ENCODE measurements around the gene LSG1.

Gene LSG1

GRCh38 chr3:194680888-194681615, 9.1 kb upstream of the LSG1 start:
- H3K9me3 ChIP-seq (ENCODE audit: control insufficient read depth, low read length): no peaks in the 10 kb centered on the region
- peaks cover 8 to 43% of the 10 kb centered on the region in 2 experiments for H3K27me3 ChIP-seq (ENCODE audit: control insufficient read depth in 1 of 2, insufficient read depth in 1 of 2, low read length in 2 of 2)
- no peak overlapping the region for H3K4ac ChIP-seq (ENCODE audit: low read depth in 1 of 2, low read length in 2 of 2)
- no peak overlapping the region for H3K27ac ChIP-seq (ENCODE audit: low read length, poor library complexity, severe bottlenecking)
- H2BK120ac ChIP-seq (ENCODE audit: low read depth, low read length): no peak overlapping the region
- no peak overlapping the region for H3K23ac ChIP-seq (ENCODE audit: low read length in 2 of 2)
- H4K91ac ChIP-seq (ENCODE audit: low read length): no peak overlapping the region
- H2AFZ ChIP-seq (ENCODE audit: low read depth, low read length): no peak overlapping the region
- H2BK15ac ChIP-seq (ENCODE audit: low read depth, poor library complexity, severe bottlenecking): no peak overlapping the region
- no peak overlapping the region for H4K8ac ChIP-seq (ENCODE audit: low read length)
- H3K14ac ChIP-seq (ENCODE audit: low read length in 2 of 2): no peak overlapping the region
- no peak overlapping the region for H2BK5ac ChIP-seq (ENCODE audit: low read depth, low read length, poor library complexity, severe bottlenecking)
- no peak for DNase-seq
- no peak overlapping the region for H3K18ac ChIP-seq (ENCODE audit: low read depth in 1 of 2, low read length in 2 of 2)
- no peak overlapping the region for H2BK12ac ChIP-seq (ENCODE audit: low read length in 2 of 2)
- no peak overlapping the region for H3K4me3 ChIP-seq (ENCODE audit: insufficient read depth in 1 of 2, low read depth in 1 of 2, low read length in 2 of 2)
- no peak overlapping the region for H3K9ac ChIP-seq (ENCODE audit: low read length)
- H3K79me1 ChIP-seq (replicated peaks; ENCODE audit: low read length, poor library complexity, severe bottlenecking): no peaks in the 10 kb centered on the region
- H3K4me1 ChIP-seq (ENCODE audit: control insufficient read depth, insufficient read depth, low read depth, low read length): peaks cover 11% of the 10 kb centered on the region
- H2AK5ac ChIP-seq (ENCODE audit: low read length, severe bottlenecking): no peak overlapping the region
- no peaks in the 10 kb centered on the region for H3K36me3 ChIP-seq (ENCODE audit: control insufficient read depth in 1 of 2, insufficient read depth in 2 of 2, low read depth in 1 of 2, low read length in 2 of 2)
- WGBS: 80% methylated on average over 11 of the region's 11 CpGs
- H3K4me2 ChIP-seq (ENCODE audit: low read length, poor library complexity, severe bottlenecking): no peak overlapping the region

- no peaks in the 10 kb centered on the region for H3K36me3 ChIP-seq (ENCODE audit: control insufficient read depth in 1 of 2, insufficient read depth in 2 of 2, low read depth in 1 of 2, low read length in 2 of 2)
- H2BK12ac ChIP-seq (ENCODE audit: low read length in 2 of 2): no peak overlapping the region
Measured at GRCh38 chr3:194676471-194676870, 4.5 kb upstream of the LSG1 start.

GRCh38 chr3:194675680-194676079, 3.7 kb upstream of the LSG1 start:
- no peak overlapping the region for H2BK120ac ChIP-seq (ENCODE audit: low read depth, low read length)

More at GRCh38 chr3:194676471-194676870, 4.5 kb upstream of the LSG1 start:
- H2AFZ ChIP-seq (ENCODE audit: low read depth, low read length): no peak overlapping the region
- H3K79me1 ChIP-seq (replicated peaks; ENCODE audit: low read length, poor library complexity, severe bottlenecking): no peaks in the 10 kb centered on the region
- H2BK120ac ChIP-seq (ENCODE audit: low read depth, low read length): no peak overlapping the region
- H3K14ac ChIP-seq (ENCODE audit: low read length in 2 of 2): no peak overlapping the region
- DNase-seq: no peak
- 86% methylated on average over 1 of the region's 1 CpG for WGBS
- H2BK5ac ChIP-seq (ENCODE audit: low read depth, low read length, poor library complexity, severe bottlenecking): no peak overlapping the region
- H2BK15ac ChIP-seq (ENCODE audit: low read depth, poor library complexity, severe bottlenecking): no peak overlapping the region
- H3K4me2 ChIP-seq (ENCODE audit: low read length, poor library complexity, severe bottlenecking): no peak overlapping the region
- H3K27ac ChIP-seq (ENCODE audit: low read length, poor library complexity, severe bottlenecking): no peak overlapping the region
- H3K4me1 ChIP-seq (ENCODE audit: control insufficient read depth, insufficient read depth, low read depth, low read length): no peaks in the 10 kb centered on the region
- peaks cover 8 to 38% of the 10 kb centered on the region in 2 experiments for H3K27me3 ChIP-seq (ENCODE audit: control insufficient read depth in 1 of 2, insufficient read depth in 1 of 2, low read length in 2 of 2)
- no peak overlapping the region for H3K9ac ChIP-seq (ENCODE audit: low read length)
- H4K91ac ChIP-seq (ENCODE audit: low read length): no peak overlapping the region
- H3K4me3 ChIP-seq (ENCODE audit: insufficient read depth in 1 of 2, low read depth in 1 of 2, low read length in 2 of 2): no peak overlapping the region
- no peak overlapping the region for H4K8ac ChIP-seq (ENCODE audit: low read length)
- H2AK5ac ChIP-seq (ENCODE audit: low read length, severe bottlenecking): no peak overlapping the region
- no peak overlapping the region for H3K18ac ChIP-seq (ENCODE audit: low read depth in 1 of 2, low read length in 2 of 2)
- H3K9me3 ChIP-seq (ENCODE audit: control insufficient read depth, low read length): no peaks in the 10 kb centered on the region
- no peak overlapping the region for H3K4ac ChIP-seq (ENCODE audit: low read depth in 1 of 2, low read length in 2 of 2)
- no peak overlapping the region for H3K23ac ChIP-seq (ENCODE audit: low read length in 2 of 2)

GRCh38 chr3:194675081-194675640, 3.2 kb upstream of the LSG1 start:
- Histone ChIP-seq H4K8ac (ENCODE audit: low read length) (no peak overlapping the region), H3K4me1 (ENCODE audit: control insufficient read depth, insufficient read depth, low read depth, low read length) (no peaks in the 10 kb centered on the region), H3K36me3 (ENCODE audit: control insufficient read depth in 1 of 2, insufficient read depth in 2 of 2, low read depth in 1 of 2, low read length in 2 of 2) (no peaks in the 10 kb centered on the region), H3K4ac (ENCODE audit: low read depth in 1 of 2, low read length in 2 of 2) (no peak overlapping the region), H2BK5ac (ENCODE audit: low read depth, low read length, poor library complexity, severe bottlenecking) (no peak overlapping the region), H4K91ac (ENCODE audit: low read length) (no peak overlapping the region), H3K14ac (ENCODE audit: low read length in 2 of 2) (no peak overlapping the region), H3K27ac (ENCODE audit: low read length, poor library complexity, severe bottlenecking) (no peak overlapping the region), H2BK120ac (ENCODE audit: low read depth, low read length) (no peak overlapping the region), H2AFZ (ENCODE audit: low read depth, low read length) (no peak overlapping the region), H3K9me3 (ENCODE audit: control insufficient read depth, low read length) (no peaks in the 10 kb centered on the region), H2BK12ac (ENCODE audit: low read length in 2 of 2) (no peak overlapping the region), H3K27me3 (ENCODE audit: control insufficient read depth in 1 of 2, insufficient read depth in 1 of 2, low read length in 2 of 2) (peaks cover 8 to 28% of the 10 kb centered on the region in 2 experiments), H3K4me3 (ENCODE audit: insufficient read depth in 1 of 2, low read depth in 1 of 2, low read length in 2 of 2) (no peak overlapping the region), H2BK15ac (ENCODE audit: low read depth, poor library complexity, severe bottlenecking) (no peak overlapping the region), H2AK5ac (ENCODE audit: low read length, severe bottlenecking) (no peak overlapping the region), H3K79me1 (replicated peaks; ENCODE audit: low read length, poor library complexity, severe bottlenecking) (peaks cover 4% of the 10 kb centered on the region), H3K4me2 (ENCODE audit: low read length, poor library complexity, severe bottlenecking) (no peak overlapping the region), H3K23ac (ENCODE audit: low read length in 2 of 2) (no peak overlapping the region), H3K9ac (ENCODE audit: low read length) (peak overlapping the region; percentile 26), H3K18ac (ENCODE audit: low read depth in 1 of 2, low read length in 2 of 2) (no peak overlapping the region)
- WGBS: 81% methylated on average over 9 of the region's 12 CpGs
- DNase-seq: no peak

More at GRCh38 chr3:194675680-194676079, 3.7 kb upstream of the LSG1 start:
- Histone ChIP-seq H4K8ac (ENCODE audit: low read length) (no peak overlapping the region), H3K4me2 (ENCODE audit: low read length, poor library complexity, severe bottlenecking) (no peak overlapping the region), H3K79me1 (replicated peaks; ENCODE audit: low read length, poor library complexity, severe bottlenecking) (peaks cover 2% of the 10 kb centered on the region), H3K23ac (ENCODE audit: low read length in 2 of 2) (no peak overlapping the region), H3K36me3 (ENCODE audit: control insufficient read depth in 1 of 2, insufficient read depth in 2 of 2, low read depth in 1 of 2, low read length in 2 of 2) (no peaks in the 10 kb centered on the region), H3K9ac (ENCODE audit: low read length) (peak overlapping the region; percentile 26), H3K4me1 (ENCODE audit: control insufficient read depth, insufficient read depth, low read depth, low read length) (no peaks in the 10 kb centered on the region), H2BK12ac (ENCODE audit: low read length in 2 of 2) (no peak overlapping the region), H2AK5ac (ENCODE audit: low read length, severe bottlenecking) (no peak overlapping the region), H2BK5ac (ENCODE audit: low read depth, low read length, poor library complexity, severe bottlenecking) (no peak overlapping the region), H3K4me3 (ENCODE audit: insufficient read depth in 1 of 2, low read depth in 1 of 2, low read length in 2 of 2) (no peak overlapping the region), H4K91ac (ENCODE audit: low read length) (no peak overlapping the region), H2BK15ac (ENCODE audit: low read depth, poor library complexity, severe bottlenecking) (no peak overlapping the region), H3K4ac (ENCODE audit: low read depth in 1 of 2, low read length in 2 of 2) (no peak overlapping the region), H3K14ac (ENCODE audit: low read length in 2 of 2) (no peak overlapping the region), H2AFZ (ENCODE audit: low read depth, low read length) (no peak overlapping the region), H3K27ac (ENCODE audit: low read length, poor library complexity, severe bottlenecking) (no peak overlapping the region), H3K18ac (ENCODE audit: low read depth in 1 of 2, low read length in 2 of 2) (no peak overlapping the region), H3K9me3 (ENCODE audit: control insufficient read depth, low read length) (no peaks in the 10 kb centered on the region), H3K27me3 (ENCODE audit: control insufficient read depth in 1 of 2, insufficient read depth in 1 of 2, low read length in 2 of 2) (peaks cover 8 to 30% of the 10 kb centered on the region in 2 experiments)
- whole genome bisulfite sequencing: no CpG with 5 or more reads among the region's 4 CpGs
- no peak for DNase-seq
